A549 (cell line): ENCODE measurements around the gene NDUFA5. TPM values are rescaled to one million over a fixed set of nuclear protein-coding genes. Genes with fewer than 3 reads are reported as not detected.

Experiments used
- ATAC-seq, 2 experiments: fragments of 200-7000 bp in 1 of 2; fragments of >200 bp in 1 of 2; cut with Nextera tagmentation in 1 of 2; cut with Tn5 transposase in 1 of 2; 3 replicates each; pipeline versions ENCODE4 v1.8.0 to v1.9.1; 2018 to 2020; ENCODE audit warnings: mild to moderate bottlenecking in 1 of 2, moderate library complexity in 1 of 2
- CTCF ChIA-PET: fragments of 300-600 bp; sonication (Branson Sonifier 250); formaldehyde crosslinking; extraction: SDS; loops from one replicate; lab custom pipeline; 2021; ENCODE audit warnings: antibody characterized with exemption, inconsistent platforms; lab: Yijun Ruan, JAX
- POLR2A ChIA-PET: fragments of 350-600 bp; formaldehyde crosslinking; extraction: SDS; loops from one replicate; lab custom pipeline; 2021; ENCODE audit warnings: antibody characterized with exemption, inconsistent platforms; lab: Yijun Ruan, JAX
- DNase-seq, 2 experiments: peaks; one replicate each; pipeline versions ENCODE4 v3.0.0 to v3.0.0-alpha.2; 2011 to 2016; ENCODE audit warnings: low read depth in 1 of 2, low spot score in 1 of 2
- FAIRE-seq: peaks from 2 replicates; lab custom pipeline; 2011; peaks lifted over from hg19 to GRCh38; lab: Jason Lieb, UNC
- H3K27ac ChIP-seq, 2 experiments: fragments of >200 bp; sonication (Bioruptor Twin); formaldehyde crosslinking; 3 replicates each; pipeline ENCODE4 v1.5.1; 2016 to 2017
- H3K4me1 ChIP-seq: fragments of >200 bp; sonication (Bioruptor Twin); formaldehyde crosslinking; 3 replicates; pipeline ENCODE4 v1.6.1; 2016
- H3K4me2 ChIP-seq: fragments of >200 bp; sonication (Bioruptor Twin); formaldehyde crosslinking; 3 replicates; pipeline ENCODE4 v1.6.1; 2016
- H3K4me3 ChIP-seq: fragments of >200 bp; sonication (Bioruptor Twin); formaldehyde crosslinking; 3 replicates; pipeline ENCODE4 v1.5.1; 2016
- H3K9me3 ChIP-seq: fragments of >200 bp; sonication (Bioruptor Twin); formaldehyde crosslinking; 3 replicates; pipeline ENCODE4 v1.6.1; 2016
- ATOH8 ChIP-seq: fragments of 250-450 bp; sonication (Bioruptor Pico); IDR thresholded peaks from 2 replicates; pipeline ENCODE4 v1.5.0; 2020; ENCODE audit warnings: low read depth, mild to moderate bottlenecking, moderate library complexity
- CBX2 ChIP-seq: fragments of 200-600 bp; sonication (generic); IDR thresholded peaks from 2 replicates; pipeline ENCODE4 v1.6.1; 2016; ENCODE audit warnings: low read depth, mild to moderate bottlenecking, borderline replicate concordance
- CEBPB ChIP-seq, 2 experiments: fragments of >200 bp in 1 of 2; sonication (Bioruptor Twin) in 1 of 2; formaldehyde crosslinking in 1 of 2; IDR thresholded peaks; 2 replicates each; pipeline ENCODE4 v1.6.1; 2012 to 2016
- CHD4 ChIP-seq: fragments of 200-600 bp; sonication (generic); IDR thresholded peaks from 2 replicates; pipeline ENCODE4 v1.6.1; 2016; ENCODE audit warnings: antibody characterized with exemption, mild to moderate bottlenecking, borderline replicate concordance
- ESRRA ChIP-seq: fragments of 150-350 bp; IDR thresholded peaks from 2 replicates; pipeline ENCODE4 v1.6.1; 2014; ENCODE audit warnings: mild to moderate bottlenecking, low read length, borderline replicate concordance
- FOSB ChIP-seq: fragments of 250-450 bp; sonication (Bioruptor Pico); IDR thresholded peaks from 2 replicates; pipeline ENCODE4 v1.5.0; 2020; ENCODE audit warnings: mild to moderate bottlenecking, moderate library complexity
- FOSL2 ChIP-seq, 2 experiments: fragments of 450-650 bp in 1 of 2; fragments of >200 bp in 1 of 2; sonication (Bioruptor Twin) in 1 of 2; formaldehyde crosslinking; IDR thresholded peaks; 2 replicates each; pipeline versions ENCODE4 v1.5.0 to v1.6.1; 2016 to 2020; ENCODE audit warnings: mild to moderate bottlenecking in 1 of 2, moderate library complexity in 1 of 2
- GATA3 ChIP-seq: IDR thresholded peaks from 2 replicates; pipeline ENCODE4 v1.6.1; 2012; ENCODE audit warnings: borderline replicate concordance
- HDAC2 ChIP-seq: fragments of 200-600 bp; sonication (generic); IDR thresholded peaks from 2 replicates; pipeline ENCODE4 v1.6.1; 2016
- HES2 ChIP-seq: fragments of >200 bp; sonication (Bioruptor Twin); formaldehyde crosslinking; IDR thresholded peaks from 2 replicates; pipeline ENCODE4 v1.6.1; 2016
- HOXA7 ChIP-seq: fragments of 250-450 bp; sonication (Bioruptor Pico); IDR thresholded peaks from 2 replicates; pipeline ENCODE4 v1.5.0; 2020; ENCODE audit warnings: mild to moderate bottlenecking, moderate library complexity
- KDM1A ChIP-seq: fragments of 200-600 bp; sonication (generic); IDR thresholded peaks from 2 replicates; pipeline ENCODE4 v1.6.1; 2016; ENCODE audit warnings: low read depth, mild to moderate bottlenecking
- KDM5A ChIP-seq: fragments of 200-600 bp; sonication (generic); IDR thresholded peaks from 2 replicates; pipeline ENCODE4 v1.6.1; 2016; ENCODE audit warnings: antibody characterized with exemption, mild to moderate bottlenecking
- MAFK ChIP-seq: fragments of 450-650 bp; IDR thresholded peaks from 2 replicates; pipeline ENCODE4 v1.6.1; 2014; ENCODE audit not compliant: partially characterized antibody
- NFE2L2 ChIP-seq: fragments of 150-350 bp; conservative IDR thresholded peaks from 2 replicates; pipeline ENCODE4 v1.6.1; 2014; ENCODE audit warnings: low read length
- NPAS2 ChIP-seq: fragments of 250-450 bp; sonication (Bioruptor Pico); IDR thresholded peaks from 2 replicates; pipeline ENCODE4 v1.8.0; 2022; ENCODE audit warnings: mild to moderate bottlenecking, moderate library complexity, borderline replicate concordance
- NR3C1 ChIP-seq: fragments of >200 bp; sonication (Bioruptor Twin); formaldehyde crosslinking; IDR thresholded peaks from 3 replicates; pipeline ENCODE4 v1.6.1; 2017
- PHF8 ChIP-seq: fragments of 200-600 bp; sonication (generic); IDR thresholded peaks from 2 replicates; pipeline ENCODE4 v1.6.1; 2016; ENCODE audit warnings: low read depth, mild to moderate bottlenecking, antibody characterized with exemption, moderate library complexity, borderline replicate concordance
- POLR2A ChIP-seq: IDR thresholded peaks from 2 replicates; pipeline ENCODE4 v1.6.1; 2012; ENCODE audit warnings: mild to moderate bottlenecking, low read length
- RAD21 ChIP-seq, 2 experiments: fragments of >200 bp in 1 of 2; sonication (Bioruptor Twin) in 1 of 2; formaldehyde crosslinking in 1 of 2; IDR thresholded peaks in 1 of 2; conservative IDR thresholded peaks in 1 of 2; 2 replicates in 1 of 2; 3 replicates in 1 of 2; pipeline ENCODE4 v1.6.1; 2012 to 2018; ENCODE audit warnings: inconsistent platforms in 1 of 2
- REST ChIP-seq: fragments of 200-600 bp; sonication (generic); IDR thresholded peaks from 2 replicates; pipeline ENCODE4 v1.6.1; 2016; ENCODE audit warnings: antibody characterized with exemption, mild to moderate bottlenecking, moderate library complexity
- SREBF2 ChIP-seq: fragments of 450-650 bp; IDR thresholded peaks from 2 replicates; pipeline ENCODE4 v1.6.1; 2014; ENCODE audit warnings: mild to moderate bottlenecking, moderate library complexity
- TP53 ChIP-seq: fragments of 250-450 bp; sonication (Bioruptor Pico); IDR thresholded peaks from 2 replicates; pipeline ENCODE4 v1.5.0; 2021; ENCODE audit warnings: mild to moderate bottlenecking, moderate library complexity
- USF2 ChIP-seq: fragments of 450-650 bp; IDR thresholded peaks from 2 replicates; pipeline ENCODE4 v1.6.1; 2014; ENCODE audit warnings: antibody characterized with exemption
- ZC3H11A ChIP-seq: fragments of 450-650 bp; IDR thresholded peaks from 2 replicates; pipeline ENCODE4 v1.6.1; 2014; ENCODE audit warnings: antibody characterized with exemption, mild to moderate bottlenecking
- ZFP36 ChIP-seq: fragments of 450-650 bp; IDR thresholded peaks from 2 replicates; pipeline ENCODE4 v1.6.1; 2014; ENCODE audit warnings: borderline replicate concordance; ENCODE audit not compliant: partially characterized antibody
- ZNF302 ChIP-seq: fragments of 250-450 bp; sonication (Bioruptor Pico); IDR thresholded peaks from 2 replicates; pipeline ENCODE4 v1.9.0; 2021; ENCODE audit warnings: inconsistent platforms, mild to moderate bottlenecking, moderate library complexity
- ZSCAN20 ChIP-seq: fragments of 250-450 bp; sonication (Bioruptor Pico); IDR thresholded peaks from 2 replicates; pipeline ENCODE4 v1.8.0; 2022; ENCODE audit warnings: mild to moderate bottlenecking, moderate library complexity
- WGBS: methylation state at CpG from one replicate; pipeline ENCODE4 v1.1.6; 2017; ENCODE audit errors: missing lambda C conversion rate; 5-methylcytosine and 5-hydroxymethylcytosine counted together
- polyA plus RNA-seq, 4 experiments: library from polyadenylated mRNA; depleted of rRNA in 3 of 4; stranded (reverse); fragments of >200 nt; fragmentation: RNase III in 1 of 4; extraction: RNeasy Plus Mini Kit Qiagen cat#74134 plus additional on column Dnase treatment in 1 of 4; gene quantifications; 2 replicates in 3 of 4; 3 replicates in 1 of 4; pipeline ENCODE4 v1.2.3, GENCODE V29; 2011 to 2017
- TF ChIP-seq, protein P1 (sequence below): fragments of 150-350 bp; IDR thresholded peaks from 2 replicates; pipeline ENCODE4 v1.6.1; 2014; ENCODE audit warnings: low read depth, mild to moderate bottlenecking, low read length

Gene NDUFA5
- polyA plus RNA-seq, 2 of the 4 experiments (the other 2 are of a cell fraction) = 58.8 to 64.8 TPM

DNA sequence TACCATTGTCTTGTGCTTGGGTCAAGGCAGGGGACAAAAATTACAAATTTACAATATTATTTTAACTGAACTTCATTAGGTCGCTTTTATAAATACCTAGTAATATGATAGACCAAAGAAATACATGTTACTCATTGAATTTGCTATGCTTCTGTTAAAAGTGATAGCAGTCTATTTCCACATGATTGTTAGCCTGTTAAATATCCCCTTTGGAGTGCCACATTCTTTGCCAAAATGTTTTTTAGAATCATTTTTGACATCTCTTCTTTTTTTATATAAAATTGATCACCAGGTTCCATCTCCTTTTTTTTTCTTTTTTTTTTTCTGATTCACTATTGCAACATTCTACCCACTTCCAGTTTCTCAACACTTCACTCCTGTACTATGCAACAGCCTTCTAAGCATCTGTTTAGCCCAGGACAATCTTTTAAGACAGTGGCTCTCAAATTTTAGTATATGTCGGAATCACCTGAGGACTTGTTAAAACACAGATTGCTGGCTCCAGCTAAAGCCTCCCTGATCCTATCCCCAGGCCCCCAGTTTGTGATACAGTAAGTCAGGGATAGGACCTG lies 16.4 kb upstream of the NDUFA5 start:
- no peaks in the 10 kb centered on the region for H3K4me1 ChIP-seq
- ChIA-PET CTCF (interaction anchor here (1.4 kb wide), 1 partner anchor 298 kb away, joined by 4 read pairs; no protein-coding TSS in a partner anchor), POLR2A (no interaction called here)
- FAIRE-seq = no peak
- no peak overlapping the region for H3K27ac ChIP-seq
- no peak for DNase-seq
- no peak overlapping the region for H3K4me3 ChIP-seq
- no peak for ATAC-seq
- H3K9me3 ChIP-seq = no peaks in the 10 kb centered on the region
- no peak overlapping the region for H3K4me2 ChIP-seq
- WGBS = 51% methylated on average over 2 of the region's 2 CpGs
- TF ChIP-seq GATA3 (no peak), PHF8 (no peak), ATOH8 (no peak), POLR2A (no peak), REST (no peak), HES2 (no peak), ZC3H11A (no peak), KDM1A (no peak), NFE2L2 (no peak), HDAC2 (no peak), NPAS2 (CRISPR knock-in tag) (no peak), CEBPB (IDR thresholded peaks at IDR 0.05) (no peak), MAFK (no peak), ZFP36 (no peak), FOSB (CRISPR knock-in tag) (no peak), KDM5A (no peak)
- TF ChIP-seq, all 56 proteins: peak for 0

- TF ChIP-seq SREBF2 (no peak), ZNF302 (CRISPR knock-in tag) (no peak), USF2 (no peak), NR3C1 (no peak), FOSL2 (IDR thresholded peaks at IDR 0.05) (no peak), FOSL2 (CRISPR knock-in tag; IDR thresholded peaks at IDR 0.05) (no peak), REST (no peak), CHD4 (no peak), TP53 (CRISPR knock-in tag) (no peak), RAD21 (conservative IDR thresholded peaks at IDR 0.05 in 1 of 2, IDR thresholded peaks at IDR 0.05 in 1 of 2) (no peak), ZSCAN20 (no peak), HOXA7 (no peak), ESRRA (no peak), CBX2 (no peak)
- TF ChIP-seq, protein P1, sequence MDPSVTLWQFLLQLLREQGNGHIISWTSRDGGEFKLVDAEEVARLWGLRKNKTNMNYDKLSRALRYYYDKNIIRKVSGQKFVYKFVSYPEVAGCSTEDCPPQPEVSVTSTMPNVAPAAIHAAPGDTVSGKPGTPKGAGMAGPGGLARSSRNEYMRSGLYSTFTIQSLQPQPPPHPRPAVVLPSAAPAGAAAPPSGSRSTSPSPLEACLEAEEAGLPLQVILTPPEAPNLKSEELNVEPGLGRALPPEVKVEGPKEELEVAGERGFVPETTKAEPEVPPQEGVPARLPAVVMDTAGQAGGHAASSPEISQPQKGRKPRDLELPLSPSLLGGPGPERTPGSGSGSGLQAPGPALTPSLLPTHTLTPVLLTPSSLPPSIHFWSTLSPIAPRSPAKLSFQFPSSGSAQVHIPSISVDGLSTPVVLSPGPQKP = no peak
- Histone ChIP-seq H3K9me3 (no peaks in the 10 kb centered on the region), H3K27ac (no peak overlapping the region), H3K4me3 (no peak overlapping the region), H3K4me1 (no peaks in the 10 kb centered on the region), H3K4me2 (no peak overlapping the region)
- no peak for FAIRE-seq
- CTCF ChIA-PET = interaction anchor here (0.7 to 1.4 kb wide), 2 partner anchors 16 to 298 kb away, joined by 3 to 4 read pairs; partner anchors contain the start of gene NDUFA5
- POLR2A ChIA-PET = no interaction called here
- 52% methylated on average over 3 of the region's 3 CpGs for WGBS
- DNase-seq = no peak
- no peak for ATAC-seq
Measured at GRCh38 chr7:123573341-123573740, 15.7 kb upstream of the NDUFA5 start.
